SK-N-SH treated with all-trans-retinoic acid at 6 μM for 48 hours (cell line): ENCODE data around the gene ADK.

ENCODE experiments used
- ATAC-seq: fragments of 200-7000 bp; cut with Tn5 transposase; 3 replicates; pipeline ENCODE4 v1.9.1; 2020; ENCODE audit warnings: mild to moderate bottlenecking, moderate library complexity
- ARNTL ChIP-seq: fragments of 450-650 bp; formaldehyde crosslinking; IDR thresholded peaks from 2 replicates; pipeline ENCODE4 v1.5.0; 2020; ENCODE audit warnings: low read depth, mild to moderate bottlenecking, moderate library complexity, borderline replicate concordance
- BACH2 ChIP-seq: fragments of 250-450 bp; sonication (Bioruptor Pico); IDR thresholded peaks from 2 replicates; pipeline ENCODE4 v1.9.0; 2021; ENCODE audit warnings: mild to moderate bottlenecking, borderline replicate concordance
- CREB5 ChIP-seq: fragments of 250-450 bp; sonication (Bioruptor Pico); IDR thresholded peaks from 2 replicates; pipeline ENCODE4 v1.5.1; 2020; ENCODE audit warnings: low read depth, mild to moderate bottlenecking, moderate library complexity
- CSRNP3 ChIP-seq: fragments of 250-450 bp; sonication (Bioruptor Pico); IDR thresholded peaks from 2 replicates; pipeline ENCODE4 v1.5.1; 2021; ENCODE audit warnings: mild to moderate bottlenecking, moderate library complexity
- ESRRG ChIP-seq: fragments of 250-450 bp; sonication (Bioruptor Pico); IDR thresholded peaks from 2 replicates; pipeline ENCODE4 v1.6.1; 2021; ENCODE audit warnings: mild to moderate bottlenecking
- GLIS3 ChIP-seq: fragments of 250-450 bp; sonication (Bioruptor Pico); IDR thresholded peaks from 2 replicates; pipeline ENCODE4 v1.5.0; 2020; ENCODE audit warnings: mild to moderate bottlenecking, moderate library complexity
- ISL1 ChIP-seq: fragments of 250-450 bp; sonication (Bioruptor Pico); IDR thresholded peaks from 2 replicates; pipeline ENCODE4 v2.1.2; 2022; ENCODE audit warnings: mild to moderate bottlenecking, moderate library complexity
- OSR1 ChIP-seq: fragments of 250-450 bp; sonication (Bioruptor Pico); IDR thresholded peaks from 2 replicates; pipeline ENCODE4 v1.8.0; 2022; ENCODE audit warnings: moderate library complexity, mild to moderate bottlenecking, inconsistent platforms
- POU6F1 ChIP-seq: fragments of 250-450 bp; sonication (Bioruptor Pico); IDR thresholded peaks from 2 replicates; pipeline ENCODE4 v1.8.0; 2021; ENCODE audit warnings: low read depth, mild to moderate bottlenecking, moderate library complexity, borderline replicate concordance
- SNAI2 ChIP-seq: fragments of 250-450 bp; sonication (Bioruptor Pico); IDR thresholded peaks from 2 replicates; pipeline ENCODE4 v1.5.0; 2020; ENCODE audit warnings: mild to moderate bottlenecking, moderate library complexity
- TOX ChIP-seq: fragments of 250-450 bp; sonication (Bioruptor Pico); IDR thresholded peaks from 2 replicates; pipeline ENCODE4 v1.8.0; 2021; ENCODE audit warnings: mild to moderate bottlenecking, moderate library complexity, borderline replicate concordance
- ZC3H10 ChIP-seq: fragments of 250-450 bp; sonication (Bioruptor Pico); IDR thresholded peaks from 2 replicates; pipeline ENCODE4 v1.5.1; 2021; ENCODE audit warnings: mild to moderate bottlenecking, moderate library complexity
- ZFP3 ChIP-seq: fragments of 250-450 bp; sonication (Bioruptor Pico); IDR thresholded peaks from 2 replicates; pipeline ENCODE4 v1.5.0; 2020; ENCODE audit warnings: mild to moderate bottlenecking, moderate library complexity
- ZFP30 ChIP-seq: fragments of 450-650 bp; formaldehyde crosslinking; IDR thresholded peaks from 2 replicates; pipeline ENCODE4 v1.5.0; 2022; ENCODE audit warnings: mild to moderate bottlenecking, moderate library complexity
- ZNF70 ChIP-seq: fragments of 450-650 bp; formaldehyde crosslinking; IDR thresholded peaks from 2 replicates; pipeline ENCODE4 v1.5.0; 2020; ENCODE audit warnings: mild to moderate bottlenecking, moderate library complexity
- ZNF8 ChIP-seq: fragments of 450-650 bp; formaldehyde crosslinking; IDR thresholded peaks from 2 replicates; pipeline ENCODE4 v1.5.0; 2020; ENCODE audit warnings: mild to moderate bottlenecking, moderate library complexity
- TF ChIP-seq, protein P1 (sequence below): fragments of 250-450 bp; sonication (Bioruptor Pico); IDR thresholded peaks from 2 replicates; pipeline ENCODE4 v1.8.0; 2020; ENCODE audit warnings: mild to moderate bottlenecking, moderate library complexity, borderline replicate concordance
- TF ChIP-seq, protein P2 (sequence below): fragments of 250-450 bp; sonication (Bioruptor Pico); IDR thresholded peaks from 2 replicates; pipeline ENCODE4 v1.5.0; 2020; ENCODE audit warnings: mild to moderate bottlenecking, moderate library complexity

The ADK gene

DNA sequence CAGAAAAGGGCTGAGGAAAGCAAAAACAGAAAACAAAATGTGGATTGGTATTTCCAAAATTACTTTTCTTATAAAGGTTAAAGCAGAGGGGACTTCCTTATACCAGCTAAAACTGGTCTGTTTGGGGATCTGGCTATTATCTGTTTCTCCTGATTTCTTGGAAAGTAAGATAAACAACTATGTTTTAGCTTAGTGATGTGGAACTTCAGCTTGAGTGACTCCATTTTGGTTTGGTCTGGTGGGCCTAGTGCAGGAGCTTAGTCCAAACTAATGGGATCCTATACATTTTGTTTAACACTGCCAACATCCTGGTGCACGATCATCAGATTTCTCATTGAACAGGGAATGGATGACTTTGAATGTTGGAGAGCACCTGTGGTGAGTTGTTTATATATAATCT, 283.5 kb downstream of the ADK start (continued):
- TF ChIP-seq, protein P1, sequence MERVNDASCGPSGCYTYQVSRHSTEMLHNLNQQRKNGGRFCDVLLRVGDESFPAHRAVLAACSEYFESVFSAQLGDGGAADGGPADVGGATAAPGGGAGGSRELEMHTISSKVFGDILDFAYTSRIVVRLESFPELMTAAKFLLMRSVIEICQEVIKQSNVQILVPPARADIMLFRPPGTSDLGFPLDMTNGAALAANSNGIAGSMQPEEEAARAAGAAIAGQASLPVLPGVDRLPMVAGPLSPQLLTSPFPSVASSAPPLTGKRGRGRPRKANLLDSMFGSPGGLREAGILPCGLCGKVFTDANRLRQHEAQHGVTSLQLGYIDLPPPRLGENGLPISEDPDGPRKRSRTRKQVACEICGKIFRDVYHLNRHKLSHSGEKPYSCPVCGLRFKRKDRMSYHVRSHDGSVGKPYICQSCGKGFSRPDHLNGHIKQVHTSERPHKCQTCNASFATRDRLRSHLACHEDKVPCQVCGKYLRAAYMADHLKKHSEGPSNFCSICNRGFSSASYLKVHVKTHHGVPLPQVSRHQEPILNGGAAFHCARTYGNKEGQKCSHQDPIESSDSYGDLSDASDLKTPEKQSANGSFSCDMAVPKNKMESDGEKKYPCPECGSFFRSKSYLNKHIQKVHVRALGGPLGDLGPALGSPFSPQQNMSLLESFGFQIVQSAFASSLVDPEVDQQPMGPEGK (CRISPR knock-in tag): no peak
- no peak for TF ChIP-seq CSRNP3 (CRISPR knock-in tag)
- no peak for TF ChIP-seq OSR1 (CRISPR knock-in tag)
- no peak for TF ChIP-seq GLIS3 (CRISPR knock-in tag)
- TF ChIP-seq ZC3H10: no peak

DNA sequence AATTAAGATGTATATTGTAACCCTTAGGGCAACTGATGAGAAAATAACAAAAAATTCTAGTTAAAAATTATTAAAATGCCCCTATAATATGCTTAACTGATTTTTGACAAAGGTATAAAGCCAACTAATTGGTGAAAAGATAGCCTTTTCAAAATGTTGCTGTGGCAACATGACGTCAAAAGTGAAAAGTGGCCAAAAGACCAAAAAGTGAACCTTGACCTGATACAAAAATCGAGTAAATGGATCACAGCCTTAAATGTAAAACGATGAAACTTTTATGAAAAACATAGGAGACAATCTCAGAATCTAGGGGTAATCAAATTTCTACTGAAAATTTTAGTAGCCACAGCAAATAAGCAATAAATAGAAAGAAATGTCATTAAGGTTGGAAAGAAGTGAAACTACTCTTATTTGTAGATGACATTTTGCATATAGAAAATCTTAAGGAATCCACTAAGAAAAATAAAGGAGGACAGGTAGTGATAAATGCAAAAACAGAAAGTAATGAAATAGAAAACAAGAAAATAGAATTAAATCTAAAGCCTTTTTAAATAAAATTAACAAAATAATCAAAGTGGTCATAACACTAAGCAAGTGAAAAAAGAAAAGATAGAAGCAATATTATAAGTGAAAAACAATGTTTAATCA, 285.6 kb downstream of the ADK start:
- no peak for ATAC-seq
- no peak for TF ChIP-seq TOX (CRISPR knock-in tag)
- TF ChIP-seq ZNF70 (CRISPR knock-in tag): peak; percentile 58; the same call in 1 of the 2 replicates

- peak; percentile 70 for ATAC-seq
- TF ChIP-seq ISL1 (CRISPR knock-in tag): 0 out of 2 replicates have a peak, but pooled peaks have one; percentile 20
- TF ChIP-seq, protein P2, sequence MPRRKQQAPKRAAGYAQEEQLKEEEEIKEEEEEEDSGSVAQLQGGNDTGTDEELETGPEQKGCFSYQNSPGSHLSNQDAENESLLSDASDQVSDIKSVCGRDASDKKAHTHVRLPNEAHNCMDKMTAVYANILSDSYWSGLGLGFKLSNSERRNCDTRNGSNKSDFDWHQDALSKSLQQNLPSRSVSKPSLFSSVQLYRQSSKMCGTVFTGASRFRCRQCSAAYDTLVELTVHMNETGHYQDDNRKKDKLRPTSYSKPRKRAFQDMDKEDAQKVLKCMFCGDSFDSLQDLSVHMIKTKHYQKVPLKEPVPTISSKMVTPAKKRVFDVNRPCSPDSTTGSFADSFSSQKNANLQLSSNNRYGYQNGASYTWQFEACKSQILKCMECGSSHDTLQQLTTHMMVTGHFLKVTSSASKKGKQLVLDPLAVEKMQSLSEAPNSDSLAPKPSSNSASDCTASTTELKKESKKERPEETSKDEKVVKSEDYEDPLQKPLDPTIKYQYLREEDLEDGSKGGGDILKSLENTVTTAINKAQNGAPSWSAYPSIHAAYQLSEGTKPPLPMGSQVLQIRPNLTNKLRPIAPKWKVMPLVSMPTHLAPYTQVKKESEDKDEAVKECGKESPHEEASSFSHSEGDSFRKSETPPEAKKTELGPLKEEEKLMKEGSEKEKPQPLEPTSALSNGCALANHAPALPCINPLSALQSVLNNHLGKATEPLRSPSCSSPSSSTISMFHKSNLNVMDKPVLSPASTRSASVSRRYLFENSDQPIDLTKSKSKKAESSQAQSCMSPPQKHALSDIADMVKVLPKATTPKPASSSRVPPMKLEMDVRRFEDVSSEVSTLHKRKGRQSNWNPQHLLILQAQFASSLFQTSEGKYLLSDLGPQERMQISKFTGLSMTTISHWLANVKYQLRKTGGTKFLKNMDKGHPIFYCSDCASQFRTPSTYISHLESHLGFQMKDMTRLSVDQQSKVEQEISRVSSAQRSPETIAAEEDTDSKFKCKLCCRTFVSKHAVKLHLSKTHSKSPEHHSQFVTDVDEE (CRISPR knock-in tag): no peak
Measured at GRCh38 chr10:74437822-74438221, 286.8 kb downstream of the ADK start.

DNA sequence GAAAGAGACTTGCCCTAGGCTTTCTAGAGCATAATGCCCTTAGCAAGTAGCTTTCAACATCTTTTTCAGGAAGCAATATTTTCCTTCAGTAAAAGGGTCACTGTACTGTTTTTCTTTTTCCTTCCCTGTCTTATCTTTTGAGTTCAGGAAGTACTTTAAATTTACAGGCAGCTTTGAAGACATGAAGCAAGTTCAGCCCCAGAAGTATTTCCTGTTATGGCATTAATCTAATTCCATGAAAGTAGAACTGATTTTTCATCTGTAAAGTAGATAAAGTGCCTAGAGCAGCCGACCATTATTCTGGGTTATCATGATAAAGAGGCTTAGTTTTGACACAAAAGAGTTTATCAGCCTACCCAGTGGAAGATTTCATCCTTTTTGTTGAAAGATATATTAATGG, 288.2 kb downstream of the ADK start:
- peak; percentile 40 for ATAC-seq
- no peak for TF ChIP-seq ZFP30 (CRISPR knock-in tag)
- no peak for TF ChIP-seq ZFP3 (CRISPR knock-in tag)
- TF ChIP-seq ISL1 (CRISPR knock-in tag): peak; percentile 98
- no peak for TF ChIP-seq GLIS3 (CRISPR knock-in tag)
- TF ChIP-seq OSR1 (CRISPR knock-in tag): no peak
- 0 out of 2 replicates have a peak, but pooled peaks have one; percentile 59 for TF ChIP-seq ZC3H10
- TF ChIP-seq ARNTL (CRISPR knock-in tag): no peak
- 0 out of 2 replicates have a peak, but pooled peaks have one; percentile 49 for TF ChIP-seq CREB5
- no peak for TF ChIP-seq BACH2 (CRISPR knock-in tag)
- TF ChIP-seq, protein P1 (CRISPR knock-in tag): peak; percentile 85
- 0 out of 2 replicates have a peak, but pooled peaks have one; percentile 47 for TF ChIP-seq ESRRG (CRISPR knock-in tag)
- peak; percentile 71; the same call in 1 of the 2 replicates for TF ChIP-seq POU6F1 (CRISPR knock-in tag)
- TF ChIP-seq, protein P2 (CRISPR knock-in tag): peak; percentile 82
- peak; percentile 44; the same call in 1 of the 2 replicates for TF ChIP-seq ZNF8 (CRISPR knock-in tag)
- no peak for TF ChIP-seq ZNF70 (CRISPR knock-in tag)
- TF ChIP-seq CSRNP3 (CRISPR knock-in tag): peak; percentile 93
- TF ChIP-seq TOX (CRISPR knock-in tag): no peak
- no peak for TF ChIP-seq SNAI2 (CRISPR knock-in tag)
